B cell (primary cell): ENCODE results near the gene MMP14. TPM values are rescaled to one million over a fixed set of nuclear protein-coding genes. Genes with fewer than 3 reads are reported as not detected.
A peak's percentile ranks its signal among the peaks of the same experiment; 100 is the strongest.

ENCODE experiments used
- ATAC-seq: fragments of 200-7000 bp; cut with Tn5 transposase; one replicate; pipeline ENCODE4 v1.10.0; 2021; ENCODE audit warnings: low read depth, mild to moderate bottlenecking, moderate number of reproducible peaks, moderate library complexity
- CTCF ChIA-PET: fragments of 350-600 bp; sonication (Branson Sonifier 250); formaldehyde crosslinking; loops from one replicate; lab custom pipeline; 2021; ENCODE audit warnings: antibody characterized with exemption, inconsistent platforms; lab: Charles Lee
- POLR2A ChIA-PET: fragments of 350-600 bp; sonication (Branson Sonifier 250); formaldehyde crosslinking; loops from one replicate; lab custom pipeline; 2021; ENCODE audit warnings: antibody characterized with exemption; lab: Charles Lee
- DNase-seq: peaks from one replicate; pipeline ENCODE4 v3.0.0; 2013
- H2AFZ ChIP-seq: 2 replicates; pipeline ENCODE4 v1.6.1; 2012; ENCODE audit warnings: mild to moderate bottlenecking, low read depth, low read length; ENCODE audit not compliant: insufficient read depth, poor library complexity, severe bottlenecking
- H3K27ac ChIP-seq, 2 donors: 1 replicate in 1 of 2; 2 replicates in 1 of 2; pipeline ENCODE4 v1.5.1; 2012 to 2013; ENCODE audit warnings: low read length in 2 of 2, mild to moderate bottlenecking in 2 of 2, moderate library complexity in 1 of 2
- H3K27me3 ChIP-seq, 4 experiments: fragments of 200-600 bp in 1 of 4; sonication (generic) in 1 of 4; replicated peaks in 1 of 4; 1 replicate in 2 of 4; 2 replicates in 2 of 4; pipeline versions ENCODE4 v1.6.1 to v1.7.0; 2013 to 2016; ENCODE audit warnings: low read length in 3 of 4, mild to moderate bottlenecking in 2 of 4, mixed read lengths in 1 of 4, moderate library complexity in 1 of 4; ENCODE audit not compliant: insufficient read depth in 4 of 4, control insufficient read depth in 3 of 4; ENCODE audit errors: control extremely low read depth in 1 of 4
- H3K36me3 ChIP-seq, 2 experiments: replicated peaks in 1 of 2; 1 replicate in 1 of 2; 2 replicates in 1 of 2; pipeline versions ENCODE4 v1.6.1 to v1.7.1; 2013; ENCODE audit warnings: low read length in 1 of 2; ENCODE audit not compliant: insufficient read depth in 2 of 2, control insufficient read depth in 1 of 2; ENCODE audit errors: control extremely low read depth in 1 of 2, extremely low read depth in 1 of 2
- H3K4me1 ChIP-seq, 2 donors: fragments of 200-600 bp in 1 of 2; sonication (generic) in 1 of 2; 1 replicate in 1 of 2; 2 replicates in 1 of 2; pipeline versions ENCODE4 v1.5.1 to v1.6.1; 2013 to 2017; ENCODE audit warnings: low read length in 2 of 2; ENCODE audit not compliant: control insufficient read depth in 2 of 2, insufficient read depth in 2 of 2
- H3K4me2 ChIP-seq: replicated peaks from 2 replicates; pipeline ENCODE3; 2012; ENCODE audit warnings: mild to moderate bottlenecking, low read depth, low read length; ENCODE audit not compliant: poor library complexity, severe bottlenecking
- H3K4me3 ChIP-seq, 5 experiments: fragments of 200-600 bp in 1 of 5; sonication (generic) in 1 of 5; 1 replicate in 3 of 5; 2 replicates in 2 of 5; pipeline versions ENCODE4 v1.5.1 to v1.7.0; 2011 to 2016; ENCODE audit warnings: low read length in 4 of 5, mild to moderate bottlenecking in 4 of 5, low read depth in 2 of 5, control low read depth in 1 of 5, moderate library complexity in 1 of 5; ENCODE audit not compliant: insufficient read depth in 1 of 5; ENCODE audit errors: control extremely low read depth in 1 of 5, extremely low read depth in 1 of 5
- H3K79me2 ChIP-seq: fragments of 200-600 bp; sonication (generic); one replicate; pipeline ENCODE4 v1.6.0; 2016; ENCODE audit warnings: low read length; ENCODE audit not compliant: control insufficient read depth, insufficient read depth
- H3K9ac ChIP-seq: fragments of 200-600 bp; sonication (generic); 2 replicates; pipeline ENCODE4 v1.6.1; 2017; ENCODE audit warnings: mild to moderate bottlenecking, low read length, moderate library complexity
- H3K9me3 ChIP-seq, 3 donors: one replicate each; pipeline versions ENCODE4 v1.6.1 to v1.7.1; 2013; ENCODE audit warnings: low read length in 2 of 3; ENCODE audit not compliant: control insufficient read depth in 2 of 3, insufficient read depth in 1 of 3; ENCODE audit errors: control extremely low read depth in 1 of 3
- H4K20me1 ChIP-seq: 2 replicates; pipeline ENCODE4 v1.6.0; 2012; ENCODE audit warnings: mild to moderate bottlenecking, low read length; ENCODE audit not compliant: insufficient read depth, control insufficient read depth, poor library complexity, severe bottlenecking
- H3K27ac Mint-ChIP-seq: one replicate; pipeline ENCODE4 v1.8.0; 2021; ENCODE audit warnings: mixed read lengths
- H3K27me3 Mint-ChIP-seq: one replicate; pipeline ENCODE4 v1.8.0; 2021; ENCODE audit warnings: mixed read lengths
- H3K4me1 Mint-ChIP-seq: one replicate; pipeline ENCODE4 v1.8.0; 2021; ENCODE audit warnings: mixed read lengths
- H3K4me3 Mint-ChIP-seq: one replicate; pipeline ENCODE4 v1.8.0; 2021; ENCODE audit warnings: mixed read lengths
- H3K9me3 Mint-ChIP-seq: one replicate; pipeline ENCODE4 v1.8.0; 2022; ENCODE audit warnings: mixed read lengths; ENCODE audit not compliant: insufficient read depth
- CTCF ChIP-seq: fragments of 200-600 bp; IDR thresholded peaks from one replicate; pipeline ENCODE4 v1.8.0; 2022; ENCODE audit warnings: antibody characterized with exemption, mild to moderate bottlenecking
- EZH2 ChIP-seq: IDR thresholded peaks from 2 replicates; pipeline ENCODE4 v1.6.1; 2012; ENCODE audit warnings: borderline replicate concordance, low read depth, mild to moderate bottlenecking, moderate library complexity, low read length; ENCODE audit not compliant: insufficient read depth, poor library complexity, severe bottlenecking
- WGBS: methylation state at CpG from one replicate; pipeline ENCODE4 v1.1.5; 2013; ENCODE audit warnings: missing lambda C conversion rate; ENCODE audit not compliant: insufficient coverage; 5-methylcytosine and 5-hydroxymethylcytosine counted together
- intact Hi-C: fragments of 100-400 bp; cut with micrococcal nuclease; formaldehyde crosslinking; loops from one replicate; pipeline ENCODE4 v1.10.0; 2022
- polyA plus RNA-seq: library from polyadenylated mRNA; depleted of rRNA; stranded (reverse); fragments of >200 nt; gene quantifications from 2 replicates; pipeline ENCODE4 v1.2.3, GENCODE V29; 2012
- total RNA-seq, 2 donors: library from RNA; stranded (reverse); fragments of 120-200 nt in 1 of 2; gene quantifications; 1 replicate in 1 of 2; 2 replicates in 1 of 2; pipeline versions ENCODE4 v1.2.3 to v1.2.4, GENCODE V29; 2013 to 2022

The MMP14 gene
- total and polyA plus RNA-seq, 2 donors (not counting 1 experiment from before 2014, with no cell fraction given): 1.0 to 3.5 TPM

DNA sequence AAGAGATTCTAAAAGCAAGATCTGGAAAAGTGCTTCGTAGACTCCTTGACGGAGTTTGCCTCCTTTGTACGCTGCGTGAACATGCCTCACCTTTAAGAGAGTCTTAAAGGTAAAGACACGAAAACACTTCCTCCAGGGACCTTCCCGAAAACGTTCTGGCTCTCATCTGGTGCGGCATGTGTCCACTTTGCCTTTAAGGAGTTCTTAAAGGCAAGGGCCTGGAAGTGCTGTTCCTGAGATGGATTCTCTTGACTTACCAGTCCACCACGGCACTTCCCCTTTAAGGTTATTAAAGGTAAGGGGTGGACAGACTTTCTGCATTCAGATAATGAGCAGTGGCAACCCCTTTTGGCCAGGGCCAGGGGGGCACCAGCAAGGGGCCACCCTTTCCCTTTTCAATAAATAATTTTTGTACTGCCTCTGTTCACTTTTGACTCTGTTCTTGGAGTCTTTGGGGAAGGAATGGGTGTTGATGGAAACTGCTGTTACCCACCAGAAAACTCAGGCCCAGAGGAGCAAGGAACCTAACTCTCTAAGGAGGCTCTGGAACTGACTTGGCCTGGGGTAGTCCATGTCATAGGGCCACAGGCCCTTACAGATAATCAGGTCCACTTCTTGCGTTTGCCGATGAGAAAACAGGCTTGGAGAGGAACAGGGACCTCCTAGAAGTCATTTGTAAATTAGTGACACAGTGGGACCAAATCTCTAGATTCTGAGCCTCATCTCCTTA, 51.0 kb downstream of the MMP14 start:
- peaks cover 66% of the 10 kb centered on the region for H3K4me1 Mint-ChIP-seq

More for the DNA sequence above, 51.0 kb downstream of the MMP14 start:
- Histone ChIP-seq H3K4me2 (peak overlapping the region; percentile 85), H2AFZ (peak overlapping the region; percentile 77), H3K79me2 (peaks cover 16% of the 10 kb centered on the region), H3K4me1 (peaks cover 50 to 76% of the 10 kb centered on the region in 2 donors), H4K20me1 (no peaks in the 10 kb centered on the region), H3K9me3 (no peaks in the 10 kb centered on the region), H3K36me3 (no peaks in the 10 kb centered on the region), H3K27me3 (no peaks in the 10 kb centered on the region), H3K27ac (peak overlapping the region; percentile 85 to 94), H3K4me3 (peak overlapping the region; percentile 44 to 83 (median 67)), H3K9ac (peak overlapping the region; percentile 75)
- no peaks in the 10 kb centered on the region for H3K9me3 Mint-ChIP-seq
- CTCF ChIA-PET: interaction anchor here (0.8 to 7.0 kb wide), 14 partner anchors 9 to 331 kb away, joined by 3 to 101 read pairs (median 8); partner anchors contain the start of genes LRP10 and RBM23
- intact Hi-C loops: loop anchor here (1.0 to 5.0 kb wide), 4 partner anchors 32 to 415 kb away; partner anchors contain the start of genes DAD1, PPP1R3E and RBM23
- POLR2A ChIA-PET: interaction anchor here (0.7 to 5.3 kb wide), 13 partner anchors 10 to 331 kb away, joined by 3 to 61 read pairs (median 4); partner anchors contain the start of genes LRP10, OXA1L and RBM23
- DNase-seq (peak; percentile 77), ATAC-seq (peak; percentile 20)
- 7% methylated on average over 4 of the region's 11 CpGs for WGBS
- H3K4me3 Mint-ChIP-seq: peak overlapping the region; percentile 97
- H3K27me3 Mint-ChIP-seq: no peaks in the 10 kb centered on the region
- TF ChIP-seq CTCF (no peak), EZH2 (no peak)
- H3K27ac Mint-ChIP-seq: peak overlapping the region; percentile 99
